Tibial artery (tissue), 4 donors: ENCODE data around the gene CRAMP1.

ENCODE experiments used
- DNase-seq, 2 donors: peaks; one replicate each; pipeline ENCODE4 v3.0.0-alpha.2; 2019
- H3K27ac ChIP-seq, 2 donors: fragments of 200-600 bp; sonication (generic) in 1 of 2; 1 replicate in 1 of 2; 2 replicates in 1 of 2; pipeline ENCODE4 v1.5.1; 2018 to 2019; ENCODE audit warnings: mild to moderate bottlenecking in 1 of 2
- H3K27me3 ChIP-seq, 2 donors: fragments of 200-600 bp; sonication (generic) in 1 of 2; one replicate each; pipeline versions ENCODE4 v1.5.1 to v1.6.0; 2016 to 2019
- H3K36me3 ChIP-seq, 3 donors: fragments of 200-600 bp; sonication (generic) in 2 of 3; one replicate each; pipeline ENCODE4 v1.5.1; 2016 to 2019; ENCODE audit warnings: mild to moderate bottlenecking in 2 of 3
- H3K4me1 ChIP-seq, 4 donors: fragments of 200-600 bp; sonication (generic) in 2 of 4; 1 replicate in 3 of 4; 2 replicates in 1 of 4; pipeline ENCODE4 v1.5.1; 2016 to 2019
- H3K4me3 ChIP-seq, 2 donors: fragments of 200-600 bp; sonication (generic) in 1 of 2; 1 replicate in 1 of 2; 2 replicates in 1 of 2; pipeline ENCODE4 v1.5.1; 2018 to 2019; ENCODE audit warnings: mild to moderate bottlenecking in 2 of 2
- H3K9me3 ChIP-seq, 3 donors: fragments of 200-600 bp; sonication (generic) in 1 of 3; one replicate each; pipeline ENCODE4 v1.5.1; 2016 to 2019
- intact Hi-C: fragments of 100-400 bp; cut with DNase I; formaldehyde crosslinking; loops from one replicate; pipeline ENCODE4 v1.15.0; 2023; ENCODE audit warnings: low total_unique reads
- TF ChIP-seq, protein P1 (sequence below), 2 experiments: fragments of 200-600 bp in 1 of 2; fragments of 450-650 bp in 1 of 2; IDR thresholded peaks; one replicate each; pipeline ENCODE4 v1.5.1; 2017 to 2019; ENCODE audit warnings: antibody characterized with exemption in 2 of 2, mild to moderate bottlenecking in 1 of 2, moderate library complexity in 1 of 2

The CRAMP1 gene

DNA sequence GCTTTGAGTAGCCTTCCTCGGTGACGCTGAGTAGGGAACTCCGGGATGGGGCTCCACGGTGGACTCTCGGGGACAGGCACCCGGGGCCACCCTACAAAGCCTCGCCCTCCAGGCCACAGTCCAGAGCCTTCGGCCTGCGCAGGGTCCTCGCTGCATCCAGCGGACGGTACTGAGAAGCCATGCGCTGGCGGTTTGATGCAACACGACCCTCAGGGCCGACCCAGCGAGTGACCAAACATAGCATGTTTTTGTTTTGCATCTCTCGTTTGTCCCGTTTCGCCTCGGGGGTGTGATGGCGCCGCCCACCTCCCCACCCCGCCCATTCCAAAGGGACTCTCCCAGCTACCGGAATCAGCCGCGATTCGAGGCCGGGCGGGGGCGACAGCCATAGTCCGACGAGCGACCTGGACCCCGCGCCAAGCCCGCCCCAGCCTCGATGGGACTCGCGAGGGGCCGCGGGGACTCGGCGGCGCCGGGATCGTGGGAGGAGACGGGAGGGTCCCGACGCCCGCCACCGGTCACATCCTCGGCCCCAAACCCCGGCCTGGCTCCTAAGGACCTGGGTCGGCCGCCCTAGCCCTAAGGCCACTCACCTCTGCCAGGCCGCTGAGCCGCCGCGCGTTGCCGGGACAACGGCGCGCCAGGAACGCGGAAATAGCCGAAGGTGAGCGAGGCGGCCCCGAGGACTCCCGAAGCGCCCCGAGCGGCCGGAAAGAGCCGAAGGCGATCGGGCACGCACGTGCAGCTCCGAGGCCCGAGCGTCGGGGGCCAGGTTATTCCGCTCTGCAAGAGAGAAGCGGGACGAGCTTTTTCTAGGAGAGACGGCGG is 1.9 kb upstream of the CRAMP1 start:
- peaks cover 0 to 18% (median 16%) of the 10 kb centered on the region in 3 donors for H3K36me3 ChIP-seq
- peak overlapping the region; percentile 81 to 86 for H3K4me3 ChIP-seq
- TF ChIP-seq, protein P1, sequence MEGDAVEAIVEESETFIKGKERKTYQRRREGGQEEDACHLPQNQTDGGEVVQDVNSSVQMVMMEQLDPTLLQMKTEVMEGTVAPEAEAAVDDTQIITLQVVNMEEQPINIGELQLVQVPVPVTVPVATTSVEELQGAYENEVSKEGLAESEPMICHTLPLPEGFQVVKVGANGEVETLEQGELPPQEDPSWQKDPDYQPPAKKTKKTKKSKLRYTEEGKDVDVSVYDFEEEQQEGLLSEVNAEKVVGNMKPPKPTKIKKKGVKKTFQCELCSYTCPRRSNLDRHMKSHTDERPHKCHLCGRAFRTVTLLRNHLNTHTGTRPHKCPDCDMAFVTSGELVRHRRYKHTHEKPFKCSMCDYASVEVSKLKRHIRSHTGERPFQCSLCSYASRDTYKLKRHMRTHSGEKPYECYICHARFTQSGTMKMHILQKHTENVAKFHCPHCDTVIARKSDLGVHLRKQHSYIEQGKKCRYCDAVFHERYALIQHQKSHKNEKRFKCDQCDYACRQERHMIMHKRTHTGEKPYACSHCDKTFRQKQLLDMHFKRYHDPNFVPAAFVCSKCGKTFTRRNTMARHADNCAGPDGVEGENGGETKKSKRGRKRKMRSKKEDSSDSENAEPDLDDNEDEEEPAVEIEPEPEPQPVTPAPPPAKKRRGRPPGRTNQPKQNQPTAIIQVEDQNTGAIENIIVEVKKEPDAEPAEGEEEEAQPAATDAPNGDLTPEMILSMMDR (IDR thresholded peaks at IDR 0.05): no peak
- H3K27me3 ChIP-seq: no peaks in the 10 kb centered on the region
- peak; percentile 77 to 93 for DNase-seq
- H3K4me1 ChIP-seq: peaks cover 0 to 40% (median 24%) of the 10 kb centered on the region in 4 donors
- peak overlapping the region; percentile 84 to 91 for H3K27ac ChIP-seq
- intact Hi-C loops: loop anchor here (5.0 kb wide), 2 partner anchors 118 to 362 kb away; partner anchors contain the start of genes TBL3 and TELO2
- H3K9me3 ChIP-seq: no peaks in the 10 kb centered on the region

DNA sequence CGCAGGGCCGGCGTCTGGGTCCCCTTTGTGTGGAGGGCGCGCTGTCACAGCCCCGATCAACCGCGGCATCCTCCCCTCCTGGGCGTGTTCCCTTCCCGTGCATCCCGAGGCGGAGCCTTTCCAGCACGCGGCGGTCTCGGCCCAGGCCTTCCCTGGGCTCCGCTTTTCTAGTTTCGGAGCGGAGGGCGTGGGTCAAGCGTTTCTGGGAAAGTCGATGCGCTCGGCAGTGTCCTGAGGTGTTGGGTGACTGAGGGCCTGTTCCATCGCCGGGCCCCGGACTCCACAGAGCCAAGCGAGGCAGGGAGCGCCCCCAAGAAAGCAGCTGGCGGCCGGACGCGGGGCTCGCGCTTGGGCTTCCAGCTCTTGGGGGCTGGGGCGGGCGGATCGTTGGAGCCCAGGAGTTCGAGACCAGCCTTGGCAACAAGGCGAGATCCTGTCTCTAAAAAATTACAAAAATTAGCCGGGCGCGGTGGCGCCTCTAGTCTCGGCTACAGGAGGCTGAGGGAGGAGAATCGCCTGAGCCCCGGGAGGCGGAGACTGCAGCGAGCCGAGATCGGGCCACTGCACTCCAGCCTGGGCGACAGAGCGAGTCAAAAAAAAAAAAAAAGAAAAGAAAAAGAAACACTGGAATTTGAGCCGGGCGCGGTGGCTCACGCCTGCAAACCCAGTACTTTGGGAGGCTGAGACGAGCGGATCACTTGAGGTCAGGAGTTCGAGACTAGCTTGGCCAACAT is 1.1 kb upstream of the CRAMP1 start:
- H3K9me3 ChIP-seq: no peaks in the 10 kb centered on the region
- DNase-seq: peak in 1 of 2 donors; percentile 40
- peaks cover 0 to 12% (median 9%) of the 10 kb centered on the region in 3 donors for H3K36me3 ChIP-seq
- peak overlapping the region; percentile 81 to 86 for H3K4me3 ChIP-seq
- intact Hi-C loops: loop anchor here (5.0 kb wide), 2 partner anchors 119 to 361 kb away; partner anchors contain the start of genes TBL3 and TELO2
- TF ChIP-seq, protein P1 (IDR thresholded peaks at IDR 0.05): no peak
- no peaks in the 10 kb centered on the region for H3K27me3 ChIP-seq
- peak overlapping the region; percentile 84 to 91 for H3K27ac ChIP-seq
- H3K4me1 ChIP-seq: peaks cover 0 to 47% (median 29%) of the 10 kb centered on the region in 4 donors

DNA sequence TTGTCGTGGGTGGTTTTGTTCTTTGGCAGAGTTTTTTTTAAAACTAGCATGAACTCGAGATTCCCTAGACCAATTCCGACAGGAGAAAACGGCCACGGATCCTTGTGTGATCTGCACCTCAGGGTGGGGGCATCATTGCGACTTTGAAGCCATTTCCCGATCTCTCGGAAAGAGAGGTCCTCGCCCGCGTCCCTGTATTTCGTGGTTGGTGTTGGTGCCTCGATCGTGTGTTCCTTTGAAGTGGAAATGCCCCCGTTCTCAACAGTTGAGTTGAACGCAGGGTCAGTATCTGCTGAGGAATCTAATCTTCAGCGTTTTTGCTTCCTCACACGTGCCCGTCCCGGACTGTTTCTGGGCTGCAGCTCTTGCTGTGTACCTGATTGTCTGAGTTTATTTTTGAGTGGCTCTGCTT is 1.1 kb downstream of the CRAMP1 start:
- peak overlapping the region; percentile 63 to 80 for H3K27ac ChIP-seq

DNA sequence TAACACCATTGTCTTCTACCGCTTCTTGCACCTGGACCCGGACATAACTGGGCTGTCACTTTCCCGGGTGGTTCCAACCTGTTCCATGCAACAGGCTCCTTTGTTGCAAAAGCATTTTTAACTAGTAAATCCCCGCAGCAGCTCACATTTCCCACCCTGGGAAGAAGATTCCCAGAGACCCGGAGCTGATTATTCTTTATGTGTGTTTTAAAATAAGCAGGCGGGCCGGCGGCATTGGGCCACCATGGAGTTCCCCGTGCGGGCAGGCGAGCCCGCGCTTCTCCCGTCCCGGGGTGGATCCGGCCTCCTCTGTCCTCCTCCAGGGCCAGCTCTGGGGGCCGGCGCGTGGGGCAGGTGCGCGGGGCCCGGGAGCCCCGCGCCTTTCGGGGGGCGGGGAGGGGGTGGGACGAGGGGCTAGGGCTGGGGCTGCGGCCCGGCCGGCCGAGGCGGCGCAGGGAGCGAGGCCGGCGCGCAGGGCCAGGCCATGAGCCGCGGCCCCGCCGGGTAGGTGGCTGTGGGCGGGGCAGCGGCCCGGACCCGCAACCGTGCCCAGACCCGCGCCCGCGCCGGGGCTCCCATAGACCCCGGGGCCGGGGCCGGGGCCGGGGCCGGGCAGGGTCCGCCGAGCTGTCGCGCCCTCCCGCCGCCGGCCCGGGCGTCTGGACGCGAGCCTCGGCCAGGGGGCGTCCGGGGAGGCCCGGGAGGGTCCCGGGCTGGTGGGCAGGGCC is 1.7 kb downstream of the CRAMP1 start:
- Histone ChIP-seq H3K27me3 (no peaks in the 10 kb centered on the region), H3K4me1 (peaks cover 0 to 57% (median 34%) of the 10 kb centered on the region in 4 donors), H3K9me3 (no peaks in the 10 kb centered on the region), H3K27ac (peak overlapping the region; percentile 63 to 80), H3K36me3 (peaks cover 5 to 20% (median 11%) of the 10 kb centered on the region in 3 donors), H3K4me3 (peak overlapping the region; percentile 81 to 93)
- intact Hi-C loops: loop anchor here (5.0 kb wide), 2 partner anchors 122 to 358 kb away; partner anchors contain the start of genes TBL3 and TELO2
- TF ChIP-seq, protein P1 (IDR thresholded peaks at IDR 0.05): no peak
- no peak for DNase-seq

More for the DNA sequence above, 1.1 kb downstream of the CRAMP1 start:
- peak overlapping the region; percentile 81 to 93 for H3K4me3 ChIP-seq
- no peaks in the 10 kb centered on the region for H3K9me3 ChIP-seq
- peaks cover 0 to 57% (median 34%) of the 10 kb centered on the region in 4 donors for H3K4me1 ChIP-seq
- no peak for DNase-seq
- H3K36me3 ChIP-seq: peaks cover 5 to 13% (median 11%) of the 10 kb centered on the region in 3 donors
- TF ChIP-seq, protein P1 (IDR thresholded peaks at IDR 0.05): no peak
- H3K27me3 ChIP-seq: no peaks in the 10 kb centered on the region
- intact Hi-C loops: loop anchor here (5.0 kb wide), 2 partner anchors 121 to 359 kb away; partner anchors contain the start of genes TBL3 and TELO2
